ENCODE results near the gene WDR93. TPM values are rescaled to one million over a fixed set of nuclear protein-coding genes. Genes with fewer than 3 reads are reported as not detected.

The WDR93 gene
- total RNA-seq, 2 donors from 2014 or later, result 0.24 to 0.64 TPM

GRCh38 chr15:89666184-89666857 is 24.3 kb upstream of the WDR93 start:
- DNase-seq, result peak; percentile 67
- H3K4me3 Mint-ChIP-seq, result peak overlapping the region; percentile 34
- no peak overlapping the region for H3K27ac Mint-ChIP-seq
- Histone ChIP-seq H3K36me3 (ENCODE audit: control insufficient read depth, insufficient read depth, low read length) (no peaks in the 10 kb centered on the region), H3K4me3 (ENCODE audit: low read length) (no peak overlapping the region), H3K4me1 (ENCODE audit: control insufficient read depth, insufficient read depth, low read length) (no peaks in the 10 kb centered on the region), H3K9me3 (ENCODE audit: control insufficient read depth, low read length) (no peaks in the 10 kb centered on the region), H3K27me3 (ENCODE audit: control insufficient read depth, insufficient read depth, low read length, poor library complexity, severe bottlenecking) (peaks cover 19% of the 10 kb centered on the region), H3K27ac (ENCODE audit: low read depth, low read length) (no peak overlapping the region), H3K9ac (ENCODE audit: extremely low read depth, low read length, poor library complexity, severe bottlenecking) (no peak overlapping the region)
- H3K36me3 Mint-ChIP-seq (ENCODE audit: low read depth), result no peaks in the 10 kb centered on the region
- H3K4me1 Mint-ChIP-seq, result no peaks in the 10 kb centered on the region
- H3K9me3 Mint-ChIP-seq, result no peaks in the 10 kb centered on the region
- 87 to 90% methylated on average over 5 to 8 of the region's 8 CpGs for WGBS, 2 experiments (ENCODE audit: insufficient coverage in 1 of 2, insufficient read length in 1 of 2)
- TF ChIP-seq CTCF (conservative IDR thresholded peaks at IDR 0.05), result no peak
- peaks cover 47% of the 10 kb centered on the region for H3K27me3 Mint-ChIP-seq (ENCODE audit: insufficient read depth)

- Histone ChIP-seq H3K9me3 (ENCODE audit: control insufficient read depth, low read length) (no peaks in the 10 kb centered on the region), H3K27me3 (ENCODE audit: control insufficient read depth, insufficient read depth, low read length, poor library complexity, severe bottlenecking) (peaks cover 19% of the 10 kb centered on the region), H3K4me1 (ENCODE audit: control insufficient read depth, insufficient read depth, low read length) (no peaks in the 10 kb centered on the region), H3K36me3 (ENCODE audit: control insufficient read depth, insufficient read depth, low read length) (no peaks in the 10 kb centered on the region), H3K27ac (ENCODE audit: low read depth, low read length) (no peak overlapping the region), H3K4me3 (ENCODE audit: low read length) (no peak overlapping the region), H3K9ac (ENCODE audit: extremely low read depth, low read length, poor library complexity, severe bottlenecking) (no peak overlapping the region)
- H3K4me1 Mint-ChIP-seq, result no peaks in the 10 kb centered on the region
- H3K27me3 Mint-ChIP-seq (ENCODE audit: insufficient read depth), result peaks cover 49% of the 10 kb centered on the region
- DNase-seq, result no peak
- TF ChIP-seq CTCF (conservative IDR thresholded peaks at IDR 0.05), result no peak
- no peaks in the 10 kb centered on the region for H3K9me3 Mint-ChIP-seq
- H3K27ac Mint-ChIP-seq, result no peak overlapping the region
- 88 to 95% methylated on average over 12 to 13 of the region's 13 CpGs for WGBS, 2 experiments (ENCODE audit: insufficient coverage in 1 of 2, insufficient read length in 1 of 2)
- no peaks in the 10 kb centered on the region for H3K36me3 Mint-ChIP-seq (ENCODE audit: low read depth)
- H3K4me3 Mint-ChIP-seq, result no peak overlapping the region
Observed at GRCh38 chr15:89666858-89667705, 23.5 kb upstream of the WDR93 start.

GRCh38 chr15:89667706-89667960 is 23.0 kb upstream of the WDR93 start:
- Mint-ChIP-seq H3K36me3 (ENCODE audit: low read depth) (no peaks in the 10 kb centered on the region), H3K27me3 (ENCODE audit: insufficient read depth) (peaks cover 51% of the 10 kb centered on the region), H3K27ac (no peak overlapping the region), H3K4me1 (no peaks in the 10 kb centered on the region), H3K9me3 (no peaks in the 10 kb centered on the region), H3K4me3 (no peak overlapping the region)
- no peaks in the 10 kb centered on the region for H3K36me3 ChIP-seq (ENCODE audit: control insufficient read depth, insufficient read depth, low read length)
- no peak overlapping the region for H3K4me3 ChIP-seq (ENCODE audit: low read length)
- TF ChIP-seq CTCF (conservative IDR thresholded peaks at IDR 0.05), result no peak
- no peak for DNase-seq
- WGBS, 2 experiments (ENCODE audit: insufficient coverage in 1 of 2, insufficient read length in 1 of 2), result 90% methylated on average over 7 of the region's 7 CpGs; no CpG with 5 or more reads in 1 of the 2 experiments
- no peak overlapping the region for H3K9ac ChIP-seq (ENCODE audit: extremely low read depth, low read length, poor library complexity, severe bottlenecking)
- no peak overlapping the region for H3K27ac ChIP-seq (ENCODE audit: low read depth, low read length)
- no peaks in the 10 kb centered on the region for H3K9me3 ChIP-seq (ENCODE audit: control insufficient read depth, low read length)
- no peaks in the 10 kb centered on the region for H3K4me1 ChIP-seq (ENCODE audit: control insufficient read depth, insufficient read depth, low read length)
- H3K27me3 ChIP-seq (ENCODE audit: control insufficient read depth, insufficient read depth, low read length, poor library complexity, severe bottlenecking), result peaks cover 19% of the 10 kb centered on the region
